VCaP (cell line): ENCODE results near the gene PTPN5.
A peak's percentile ranks its signal among the peaks of the same experiment; 100 is the strongest.

Experiments
- H3K27ac ChIP-seq: fragments of 450-650 bp; 2 replicates; pipeline ENCODE4 v1.5.1; 2017
- TF ChIP-seq, protein P1 (sequence below): fragments of 450-650 bp; conservative IDR thresholded peaks from 2 replicates; pipeline ENCODE4 v1.5.1; 2017; ENCODE audit warnings: mild to moderate bottlenecking, moderate library complexity

The PTPN5 gene

DNA sequence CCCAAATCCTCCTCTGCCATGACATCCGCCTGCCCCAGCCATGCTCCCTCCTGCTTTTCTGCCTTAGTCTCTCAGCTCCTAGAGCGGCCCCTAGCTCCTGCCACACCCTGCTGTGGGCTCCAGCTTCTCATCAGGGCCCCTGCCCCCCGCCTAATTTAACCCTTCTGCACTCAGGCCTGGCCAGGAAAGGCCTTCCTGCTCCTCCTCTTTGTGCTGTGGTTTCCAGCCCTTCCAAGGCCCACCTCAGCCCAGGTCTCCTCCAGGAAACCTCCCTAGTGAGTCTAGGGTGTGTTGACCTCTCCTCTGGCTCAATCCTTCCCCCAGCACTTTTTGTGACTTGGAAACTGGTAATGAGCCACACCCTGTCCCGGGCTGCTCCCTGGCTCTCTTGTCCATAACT lies 11.3 kb downstream of the PTPN5 start:
- TF ChIP-seq, protein P1, sequence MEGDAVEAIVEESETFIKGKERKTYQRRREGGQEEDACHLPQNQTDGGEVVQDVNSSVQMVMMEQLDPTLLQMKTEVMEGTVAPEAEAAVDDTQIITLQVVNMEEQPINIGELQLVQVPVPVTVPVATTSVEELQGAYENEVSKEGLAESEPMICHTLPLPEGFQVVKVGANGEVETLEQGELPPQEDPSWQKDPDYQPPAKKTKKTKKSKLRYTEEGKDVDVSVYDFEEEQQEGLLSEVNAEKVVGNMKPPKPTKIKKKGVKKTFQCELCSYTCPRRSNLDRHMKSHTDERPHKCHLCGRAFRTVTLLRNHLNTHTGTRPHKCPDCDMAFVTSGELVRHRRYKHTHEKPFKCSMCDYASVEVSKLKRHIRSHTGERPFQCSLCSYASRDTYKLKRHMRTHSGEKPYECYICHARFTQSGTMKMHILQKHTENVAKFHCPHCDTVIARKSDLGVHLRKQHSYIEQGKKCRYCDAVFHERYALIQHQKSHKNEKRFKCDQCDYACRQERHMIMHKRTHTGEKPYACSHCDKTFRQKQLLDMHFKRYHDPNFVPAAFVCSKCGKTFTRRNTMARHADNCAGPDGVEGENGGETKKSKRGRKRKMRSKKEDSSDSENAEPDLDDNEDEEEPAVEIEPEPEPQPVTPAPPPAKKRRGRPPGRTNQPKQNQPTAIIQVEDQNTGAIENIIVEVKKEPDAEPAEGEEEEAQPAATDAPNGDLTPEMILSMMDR = no peak
- H3K27ac ChIP-seq = no peak overlapping the region

DNA sequence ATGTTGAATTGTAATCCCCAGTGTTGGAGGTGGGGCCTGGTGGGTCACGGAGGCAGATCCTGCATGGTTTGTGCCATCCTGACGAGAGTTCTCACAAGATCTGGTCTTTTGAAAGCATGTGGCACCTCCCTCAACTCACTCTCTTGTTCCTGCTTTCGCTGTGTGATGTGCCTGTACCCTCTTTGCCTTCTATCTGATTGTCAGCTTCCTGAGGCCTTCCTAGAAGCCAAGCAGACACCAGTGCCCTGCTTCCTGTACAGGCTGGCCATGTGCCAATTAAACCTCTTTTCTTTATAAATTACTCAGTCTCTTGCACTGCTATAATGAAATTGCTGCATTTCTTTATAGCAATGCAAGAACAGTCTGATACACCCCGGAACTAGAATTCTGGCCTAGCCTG lies 13.1 kb downstream of the PTPN5 start:
- no peak overlapping the region for H3K27ac ChIP-seq
- TF ChIP-seq, protein P1 = no peak

DNA sequence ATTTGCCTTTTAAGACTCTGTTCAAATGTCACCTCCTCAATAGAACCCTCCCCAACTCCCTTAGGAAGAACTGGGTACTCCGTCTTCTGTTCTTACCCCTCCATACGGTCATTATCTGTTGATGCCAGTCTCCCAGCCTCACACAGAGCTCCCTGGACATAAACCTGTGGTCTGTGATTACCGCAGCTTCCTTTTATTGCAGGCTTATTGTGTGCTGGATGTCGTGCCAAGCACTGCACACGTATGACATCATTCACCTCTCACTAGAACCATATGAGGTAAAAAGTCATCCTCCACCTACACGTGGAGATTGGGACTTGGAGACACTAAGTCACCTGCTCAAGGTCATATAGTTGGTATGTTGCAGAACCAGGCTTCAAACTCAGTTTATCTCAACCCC lies 15.3 kb downstream of the PTPN5 start:
- TF ChIP-seq, protein P1 = no peak
- H3K27ac ChIP-seq = no peak overlapping the region

DNA sequence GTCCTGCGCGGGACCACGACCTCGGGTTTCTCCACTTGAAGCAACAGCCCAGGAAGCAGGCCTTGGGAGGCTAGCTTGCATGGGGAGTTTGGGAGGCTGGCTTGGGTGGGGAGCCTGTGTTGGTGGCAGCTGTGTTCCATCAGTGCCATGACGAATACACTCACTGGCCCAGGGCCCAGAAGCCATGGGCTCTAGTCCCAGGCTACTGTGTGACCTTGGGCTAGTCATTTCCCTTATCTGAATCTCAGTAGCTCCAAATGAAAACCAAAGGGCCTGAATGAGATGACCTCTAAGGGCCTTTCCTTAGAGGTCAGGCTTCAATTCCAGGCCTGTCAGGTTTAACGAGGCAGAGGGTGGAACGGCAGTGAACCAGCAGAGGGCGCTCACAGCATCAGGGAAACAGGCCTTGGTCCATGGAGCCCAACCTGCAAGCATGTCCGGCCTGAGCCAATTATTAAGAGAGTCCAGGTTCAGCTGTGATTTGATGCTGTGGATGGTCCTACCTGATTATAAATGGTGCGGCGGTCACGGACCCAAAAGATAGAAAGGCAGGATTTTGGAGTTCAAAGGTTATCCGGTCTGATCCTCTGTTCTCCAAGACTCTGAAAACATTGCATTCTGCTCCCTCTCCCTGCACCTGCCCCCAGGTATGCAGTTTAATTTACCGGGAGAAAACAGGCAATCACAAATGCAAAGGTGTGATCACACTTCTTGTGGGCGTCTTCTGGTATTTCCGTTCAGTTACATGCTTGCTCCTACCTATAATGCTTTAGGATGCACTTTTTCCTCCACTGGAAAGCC lies 15.9 kb downstream of the PTPN5 start:
- TF ChIP-seq, protein P1 = peak; percentile 93
- H3K27ac ChIP-seq = no peak overlapping the region

DNA sequence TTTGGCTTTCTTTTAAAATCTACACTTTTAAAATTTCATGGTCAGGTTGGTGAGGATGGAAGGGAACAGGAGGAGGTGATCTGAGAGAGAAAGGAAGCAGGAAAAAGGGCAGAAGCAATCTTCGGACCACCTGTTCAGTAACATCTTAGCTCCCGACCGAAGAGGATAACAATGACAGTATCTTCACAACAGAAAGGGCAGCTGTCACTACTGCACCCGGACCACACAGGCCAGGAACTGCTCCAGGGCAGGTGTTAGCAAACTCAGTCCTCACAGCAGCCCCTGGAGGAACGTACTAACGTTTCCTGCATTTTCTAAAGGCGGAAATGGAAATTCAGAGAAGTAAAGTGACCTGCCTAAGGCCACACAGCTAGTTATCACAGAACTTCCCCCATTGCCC lies 16.8 kb downstream of the PTPN5 start:
- H3K27ac ChIP-seq = no peak overlapping the region
- TF ChIP-seq, protein P1 = no peak

DNA sequence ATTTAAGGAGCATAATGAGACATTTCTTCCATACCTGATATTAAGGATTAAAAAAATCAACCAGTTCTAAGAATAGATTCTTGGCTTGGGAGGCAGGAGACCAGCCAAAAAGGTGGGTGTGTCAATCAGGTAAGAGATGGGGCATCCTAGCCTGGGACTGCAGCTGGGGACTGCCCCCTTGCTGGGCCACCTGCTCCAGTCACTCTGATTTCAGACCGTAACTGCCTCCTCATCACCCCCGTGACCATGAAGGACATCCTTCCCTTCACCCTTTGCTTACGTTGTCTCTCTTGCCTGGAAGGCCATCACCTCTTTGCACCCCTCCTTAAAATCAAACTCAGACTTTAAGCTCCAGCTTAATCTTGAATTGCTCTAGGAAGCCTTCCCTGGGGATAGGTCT lies 17.9 kb downstream of the PTPN5 start:
- TF ChIP-seq, protein P1 = no peak
- H3K27ac ChIP-seq = no peak overlapping the region

DNA sequence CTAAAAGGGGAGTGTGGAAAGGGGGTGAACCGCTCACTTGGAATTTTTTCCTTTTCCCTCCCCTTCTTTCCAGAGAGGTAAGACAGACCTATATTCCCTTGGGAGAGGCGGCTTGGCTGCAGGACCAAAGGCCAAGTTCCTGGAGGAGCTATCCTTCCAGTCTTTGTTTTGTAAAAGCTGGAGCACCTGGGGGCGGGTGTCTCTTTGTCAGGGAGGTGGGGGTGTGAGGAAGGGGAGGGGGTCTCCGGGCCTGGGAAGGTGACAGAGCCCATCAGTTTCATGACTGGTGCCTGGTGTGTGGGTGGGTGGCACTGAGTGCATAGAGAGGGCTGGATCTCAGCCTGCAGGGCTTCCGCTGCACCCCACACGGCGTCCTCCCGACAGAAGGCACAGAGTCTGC lies 18.5 kb downstream of the PTPN5 start:
- H3K27ac ChIP-seq = no peak overlapping the region
- TF ChIP-seq, protein P1 = no peak
